Activated naive CD8-positive, alpha-beta T cell treated with anti-CD3 and anti-CD28 coated beads for 36 hours (primary cell): ENCODE results near the gene KCNIP2. TPM values are rescaled to one million over a fixed set of nuclear protein-coding genes. Genes with fewer than 3 reads are reported as not detected.

Experiments
- DNase-seq: peaks from one replicate; pipeline ENCODE4 v3.0.0; 2021
- H3K27ac Mint-ChIP-seq: one replicate; pipeline ENCODE4 v1.8.0; 2022; ENCODE audit warnings: mild to moderate bottlenecking, moderate library complexity, mixed read lengths
- H3K27me3 Mint-ChIP-seq: one replicate; pipeline ENCODE4 v1.8.0; 2022; ENCODE audit warnings: mild to moderate bottlenecking, mixed read lengths
- H3K36me3 Mint-ChIP-seq: one replicate; pipeline ENCODE4 v1.8.0; 2021; ENCODE audit warnings: mild to moderate bottlenecking, mixed read lengths
- H3K4me1 Mint-ChIP-seq: one replicate; pipeline ENCODE4 v1.8.0; 2021; ENCODE audit warnings: mixed read lengths
- H3K4me3 Mint-ChIP-seq: one replicate; pipeline ENCODE4 v1.8.0; 2022; ENCODE audit warnings: mild to moderate bottlenecking, moderate library complexity, mixed read lengths
- H3K9me3 Mint-ChIP-seq: one replicate; pipeline ENCODE4 v1.8.0; 2022; ENCODE audit warnings: mixed read lengths
- total RNA-seq, 2 experiments: library from RNA; stranded (reverse); gene quantifications; one replicate each; pipeline ENCODE4 v1.2.3, GENCODE V29; 2021

KCNIP2 gene
- total RNA-seq, 2 experiments from 2014 or later = 1.1 to 1.7 TPM

DNA sequence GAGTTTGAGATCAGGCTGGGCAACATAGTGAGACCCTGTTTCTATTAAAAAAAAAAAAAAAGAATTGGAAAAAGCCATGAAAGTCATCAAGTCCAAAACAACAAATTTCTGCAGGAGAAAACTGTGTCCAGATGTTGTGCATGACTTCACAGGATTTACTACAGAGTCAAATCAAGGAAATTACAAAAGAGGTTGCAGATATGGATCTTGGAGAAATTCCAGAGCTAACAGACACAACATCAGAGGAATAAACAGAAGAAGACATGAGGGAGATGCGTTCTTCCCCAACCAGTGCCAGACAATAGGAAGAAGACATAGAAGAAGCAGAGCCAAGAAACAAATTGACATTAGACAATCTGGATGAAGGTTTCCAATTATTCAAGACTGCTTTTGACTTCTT lies 24.3 kb upstream of the KCNIP2 start:
- H3K27me3 Mint-ChIP-seq = no peaks in the 10 kb centered on the region
- H3K36me3 Mint-ChIP-seq = peaks cover 23% of the 10 kb centered on the region
- H3K4me1 Mint-ChIP-seq = no peaks in the 10 kb centered on the region
- H3K9me3 Mint-ChIP-seq = no peaks in the 10 kb centered on the region
- no peak overlapping the region for H3K27ac Mint-ChIP-seq
- no peak for DNase-seq
- no peak overlapping the region for H3K4me3 Mint-ChIP-seq

DNA sequence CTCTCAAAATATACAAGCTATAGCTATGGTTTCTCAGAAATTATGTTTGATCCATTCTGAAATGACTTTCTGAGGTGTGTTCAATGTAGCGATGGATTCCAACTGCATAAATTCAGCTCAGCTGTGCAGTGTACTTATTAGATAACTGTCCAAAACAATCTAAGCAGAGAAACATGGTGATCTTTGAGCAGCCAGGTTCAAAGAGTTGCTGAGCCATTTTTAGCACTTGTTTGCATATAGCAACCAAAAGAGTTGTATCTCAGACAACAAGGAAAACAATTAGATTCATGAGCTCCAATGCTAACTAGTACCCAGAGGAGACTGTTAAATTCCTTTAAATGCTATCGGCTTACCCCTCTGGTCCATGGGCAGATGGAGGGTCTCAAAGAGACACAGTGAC lies 15.9 kb upstream of the KCNIP2 start:
- Mint-ChIP-seq H3K4me3 (no peak overlapping the region), H3K9me3 (peaks cover 9% of the 10 kb centered on the region), H3K36me3 (peaks cover 40% of the 10 kb centered on the region), H3K27ac (no peak overlapping the region), H3K4me1 (peaks cover 5% of the 10 kb centered on the region), H3K27me3 (no peaks in the 10 kb centered on the region)
- no peak for DNase-seq

DNA sequence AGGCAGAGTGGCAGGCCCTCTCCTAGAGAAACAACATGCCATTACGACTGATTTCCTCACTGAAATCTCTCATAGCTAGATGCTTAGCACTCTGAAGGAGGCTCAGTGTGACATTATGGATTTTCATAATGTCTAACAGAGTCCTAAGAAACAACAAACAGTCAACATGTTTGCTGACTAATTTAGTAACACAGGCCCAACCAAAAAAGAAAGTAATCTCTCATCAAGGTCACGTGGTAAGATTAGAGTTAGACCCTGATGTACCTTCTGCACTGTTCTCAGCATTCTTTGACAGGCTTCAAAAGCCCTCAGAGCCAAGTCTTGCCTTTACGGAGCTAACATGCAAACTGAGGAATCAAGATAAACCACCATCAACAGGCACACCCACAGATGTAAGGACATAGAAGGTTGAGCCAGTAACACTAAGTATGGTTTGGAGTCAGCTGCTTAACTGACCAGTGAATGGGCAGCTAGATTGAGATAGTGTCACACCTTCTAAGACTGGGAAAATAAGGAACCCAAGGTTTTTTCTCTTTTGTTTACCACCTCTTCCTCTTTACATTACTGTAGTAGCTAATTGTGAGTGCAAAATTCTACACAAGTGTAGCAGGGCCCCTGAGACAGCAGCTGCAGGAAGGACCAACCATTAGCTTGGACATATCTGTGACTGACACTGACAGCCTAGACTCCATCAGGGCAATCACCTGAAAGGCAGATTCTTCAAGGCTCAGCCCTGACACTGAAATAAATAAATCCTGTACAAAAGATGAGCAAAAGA lies 15.3 kb upstream of the KCNIP2 start:
- Mint-ChIP-seq H3K27me3 (no peaks in the 10 kb centered on the region), H3K4me1 (peaks cover 5% of the 10 kb centered on the region), H3K4me3 (no peak overlapping the region), H3K27ac (no peak overlapping the region), H3K36me3 (peaks cover 35% of the 10 kb centered on the region), H3K9me3 (peaks cover 9% of the 10 kb centered on the region)
- DNase-seq = no peak

DNA sequence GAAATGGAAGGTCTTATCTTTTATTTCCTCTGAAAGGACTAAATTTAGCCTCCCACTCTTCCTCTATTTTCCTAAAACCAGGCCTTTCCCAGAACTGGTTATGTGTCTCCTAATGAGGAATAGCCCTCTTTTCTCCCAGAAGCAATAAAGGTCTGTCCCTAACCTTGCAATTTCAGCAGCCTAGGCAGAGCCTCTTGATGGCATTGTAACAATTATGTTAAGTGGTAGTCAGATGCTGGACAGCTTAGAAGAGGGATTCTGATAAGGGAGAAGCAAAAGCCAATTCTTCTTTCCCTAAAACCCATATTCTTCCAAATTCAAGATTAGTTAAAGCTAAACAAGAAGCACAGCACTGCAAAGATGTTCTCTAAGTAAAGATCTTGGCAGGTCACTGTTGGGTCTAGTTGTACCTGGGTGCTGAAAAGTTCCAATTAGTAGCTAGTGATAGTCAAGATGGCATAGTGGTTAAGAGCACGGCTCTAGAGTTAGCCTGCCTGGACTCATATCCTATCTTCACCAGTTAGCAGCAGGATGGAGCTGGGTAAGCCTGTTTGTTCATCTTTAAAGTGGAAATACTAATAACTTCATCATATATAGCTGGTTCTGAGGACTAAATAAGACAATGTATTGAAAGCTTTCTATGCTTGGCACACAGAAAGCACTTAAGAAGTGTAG lies 14.3 kb upstream of the KCNIP2 start:
- DNase-seq = no peak
- H3K27me3 Mint-ChIP-seq = no peaks in the 10 kb centered on the region
- H3K9me3 Mint-ChIP-seq = peaks cover 9% of the 10 kb centered on the region
- H3K36me3 Mint-ChIP-seq = peaks cover 32% of the 10 kb centered on the region
- H3K27ac Mint-ChIP-seq = no peak overlapping the region
- no peak overlapping the region for H3K4me3 Mint-ChIP-seq
- H3K4me1 Mint-ChIP-seq = peaks cover 5% of the 10 kb centered on the region

DNA sequence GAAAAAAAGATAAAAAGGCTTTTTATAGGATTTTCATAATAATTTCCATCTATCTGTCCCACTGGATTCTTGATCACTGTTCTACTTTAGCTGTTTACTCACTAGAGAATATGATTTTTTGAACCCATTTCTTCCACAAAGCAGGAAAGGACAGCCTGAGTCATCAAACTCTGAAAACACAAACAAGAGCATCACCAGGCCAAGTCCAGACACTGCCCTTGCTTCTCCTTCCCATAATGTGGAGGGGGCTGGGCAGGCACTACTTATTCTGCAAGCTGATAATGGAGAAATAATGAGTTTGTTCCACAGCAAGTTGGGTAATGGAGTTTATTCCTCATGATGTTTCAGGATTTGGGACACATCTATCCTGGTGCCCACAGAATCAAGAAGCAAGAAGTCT lies 13.0 kb upstream of the KCNIP2 start:
- Mint-ChIP-seq H3K9me3 (peaks cover 9% of the 10 kb centered on the region), H3K4me3 (no peak overlapping the region), H3K36me3 (peaks cover 28% of the 10 kb centered on the region), H3K27me3 (no peaks in the 10 kb centered on the region), H3K4me1 (peaks cover 5% of the 10 kb centered on the region), H3K27ac (no peak overlapping the region)
- no peak for DNase-seq

DNA sequence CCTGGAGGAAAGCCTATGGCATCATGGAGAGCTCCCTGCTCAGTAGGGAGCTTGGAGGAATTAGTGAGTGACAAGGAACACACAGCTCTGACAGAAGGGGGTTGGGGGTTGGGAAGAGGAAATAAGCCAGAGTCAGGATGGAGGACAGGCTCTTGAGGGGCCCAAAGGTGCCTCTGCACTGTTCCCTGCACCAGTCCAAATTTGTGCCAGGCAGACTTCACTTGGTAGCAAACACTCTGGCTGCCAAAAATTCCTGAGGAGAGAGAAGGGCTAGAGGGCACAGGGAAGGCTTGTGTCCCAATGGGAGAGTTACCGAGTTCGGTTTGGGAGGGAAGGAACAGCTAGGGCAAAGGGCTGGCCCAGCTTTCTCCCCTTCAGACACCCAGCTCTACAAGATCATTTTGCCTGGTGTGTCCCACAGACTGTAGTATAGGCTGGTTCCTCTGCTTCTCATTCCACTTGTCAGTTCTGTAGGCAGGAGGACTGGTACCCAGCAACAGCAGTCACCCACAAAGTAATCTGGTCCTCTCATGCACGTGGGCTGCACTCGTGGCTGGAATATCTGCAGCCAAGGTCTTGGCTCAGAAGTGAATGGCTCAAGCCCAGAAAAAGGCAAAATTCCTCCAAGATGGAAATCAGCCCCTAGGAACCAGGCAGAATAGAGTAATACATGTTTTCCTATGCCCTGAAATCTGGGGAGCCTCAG lies 8.0 kb upstream of the KCNIP2 start:
- Mint-ChIP-seq H3K27me3 (no peaks in the 10 kb centered on the region), H3K4me1 (peaks cover 2% of the 10 kb centered on the region), H3K27ac (no peak overlapping the region), H3K36me3 (peaks cover 10% of the 10 kb centered on the region), H3K9me3 (no peaks in the 10 kb centered on the region), H3K4me3 (no peak overlapping the region)
- no peak for DNase-seq

DNA sequence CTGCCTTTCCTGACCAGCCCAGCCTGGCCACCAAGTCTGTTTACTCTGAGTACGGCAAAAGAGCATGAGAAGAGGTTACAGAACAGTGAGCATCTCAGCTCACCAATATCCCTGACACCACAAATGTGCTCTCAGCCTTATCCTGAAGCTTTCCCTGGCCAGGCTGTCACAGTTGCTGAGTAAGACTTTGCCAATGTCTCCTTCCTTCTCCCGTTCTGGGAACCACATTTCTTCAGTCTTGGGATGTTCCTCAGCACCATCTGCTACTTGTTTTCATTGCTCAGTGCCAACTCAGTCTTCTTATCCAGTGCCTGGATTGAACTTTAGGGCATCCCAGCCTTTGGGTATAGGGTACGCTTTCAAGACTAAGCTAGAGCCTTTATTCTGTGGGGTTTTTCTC lies 7.1 kb upstream of the KCNIP2 start:
- Mint-ChIP-seq H3K36me3 (peaks cover 13% of the 10 kb centered on the region), H3K27me3 (no peaks in the 10 kb centered on the region), H3K9me3 (no peaks in the 10 kb centered on the region), H3K27ac (no peak overlapping the region), H3K4me1 (peaks cover 2% of the 10 kb centered on the region), H3K4me3 (no peak overlapping the region)
- no peak for DNase-seq

DNA sequence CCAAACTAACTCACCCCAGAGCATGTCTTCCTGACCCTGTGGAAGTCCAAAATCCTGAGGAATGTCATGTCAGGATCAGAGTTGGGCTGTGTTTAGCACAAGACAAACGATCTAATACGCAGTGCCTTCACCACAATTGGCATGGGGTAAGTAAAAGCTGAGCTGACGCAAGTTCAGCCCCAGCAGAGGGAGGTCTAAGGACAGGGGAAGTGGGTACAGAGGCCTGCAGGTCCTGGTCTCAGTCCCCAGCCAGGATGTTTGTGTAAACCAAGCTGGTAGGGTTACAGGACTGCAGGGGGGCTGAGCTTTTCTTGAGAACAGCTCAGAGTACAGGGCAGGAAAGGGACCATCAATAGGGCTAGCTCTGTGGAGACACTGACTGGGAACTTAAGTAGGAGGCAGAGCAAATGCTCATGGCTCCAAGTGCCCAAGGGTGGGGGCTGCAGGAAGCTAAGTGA lies 5.3 kb upstream of the KCNIP2 start:
- H3K4me3 Mint-ChIP-seq = no peak overlapping the region
- DNase-seq = no peak
- peaks cover 10% of the 10 kb centered on the region for H3K27me3 Mint-ChIP-seq
- peaks cover 5% of the 10 kb centered on the region for H3K4me1 Mint-ChIP-seq
- no peak overlapping the region for H3K27ac Mint-ChIP-seq
- H3K36me3 Mint-ChIP-seq = peaks cover 13% of the 10 kb centered on the region
- no peaks in the 10 kb centered on the region for H3K9me3 Mint-ChIP-seq

DNA sequence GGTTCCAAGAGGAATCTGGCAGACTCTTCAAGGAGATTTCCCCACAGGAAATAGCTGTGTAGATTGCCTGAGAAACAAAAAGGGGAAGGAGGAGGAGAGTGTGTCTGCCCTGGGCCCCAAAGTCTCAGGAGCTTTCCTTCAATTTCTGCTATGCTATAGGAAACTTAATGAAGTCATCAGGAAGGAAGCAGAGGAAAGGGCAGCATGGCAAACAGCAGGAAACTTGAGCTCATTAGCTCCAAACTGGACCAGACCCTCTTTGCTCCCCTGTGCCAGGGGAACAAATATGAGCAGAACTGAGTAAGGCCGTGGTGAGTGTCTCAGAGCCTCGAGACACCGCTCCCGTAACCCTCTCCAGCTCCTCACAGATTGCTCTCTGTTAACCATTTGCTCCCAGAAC lies 4.8 kb upstream of the KCNIP2 start:
- peaks cover 13% of the 10 kb centered on the region for H3K36me3 Mint-ChIP-seq
- peaks cover 10% of the 10 kb centered on the region for H3K27me3 Mint-ChIP-seq
- DNase-seq = no peak
- peaks cover 5% of the 10 kb centered on the region for H3K4me1 Mint-ChIP-seq
- no peak overlapping the region for H3K4me3 Mint-ChIP-seq
- H3K27ac Mint-ChIP-seq = no peak overlapping the region
- no peaks in the 10 kb centered on the region for H3K9me3 Mint-ChIP-seq

DNA sequence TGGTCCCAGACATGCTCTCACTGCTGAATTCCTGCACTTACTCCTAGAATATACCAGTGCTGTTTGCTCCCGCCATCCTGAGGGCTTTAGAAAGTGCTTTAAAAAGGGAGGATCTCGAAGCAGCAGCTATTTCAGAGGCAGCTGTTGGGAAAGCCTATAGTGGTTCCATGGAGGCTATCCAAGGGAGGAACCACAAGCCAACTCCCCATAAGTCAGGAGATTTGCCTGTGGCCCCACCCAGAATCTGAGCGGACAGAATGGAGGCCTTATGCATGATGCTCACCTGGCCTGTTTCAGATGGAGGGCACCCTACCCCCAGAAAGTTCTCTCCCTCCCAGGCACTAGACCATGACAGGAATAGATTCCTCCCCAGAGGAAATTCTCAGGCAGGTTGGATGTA lies 2.3 kb upstream of the KCNIP2 start:
- H3K36me3 Mint-ChIP-seq = peaks cover 11% of the 10 kb centered on the region
- no peak overlapping the region for H3K4me3 Mint-ChIP-seq
- no peaks in the 10 kb centered on the region for H3K9me3 Mint-ChIP-seq
- peaks cover 26% of the 10 kb centered on the region for H3K4me1 Mint-ChIP-seq
- no peak overlapping the region for H3K27ac Mint-ChIP-seq
- DNase-seq = no peak
- peaks cover 28% of the 10 kb centered on the region for H3K27me3 Mint-ChIP-seq

DNA sequence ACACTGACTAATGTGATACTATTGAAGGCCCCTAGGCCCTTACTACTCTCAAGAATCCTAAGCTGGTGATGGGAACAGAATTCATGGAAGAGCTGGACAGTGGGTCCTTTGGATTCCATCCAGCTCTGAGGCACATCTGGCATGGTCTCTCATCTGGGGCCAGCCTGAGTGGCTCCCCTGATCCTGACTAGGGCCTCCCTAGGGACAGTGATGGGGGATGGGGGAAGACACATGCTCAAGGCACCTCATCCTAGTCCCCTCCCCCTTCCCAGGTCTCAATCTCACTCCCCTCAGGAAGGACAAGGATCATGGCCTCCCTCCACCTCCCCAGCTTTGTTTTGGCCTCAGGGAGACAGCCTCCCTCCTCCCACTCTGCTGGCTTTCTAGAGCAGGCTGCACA lies 1.8 kb downstream of the KCNIP2 start:
- Mint-ChIP-seq H3K4me1 (peaks cover 38% of the 10 kb centered on the region), H3K27ac (no peak overlapping the region), H3K27me3 (peaks cover 28% of the 10 kb centered on the region), H3K36me3 (peaks cover 3% of the 10 kb centered on the region), H3K9me3 (no peaks in the 10 kb centered on the region), H3K4me3 (no peak overlapping the region)
- no peak for DNase-seq

DNA sequence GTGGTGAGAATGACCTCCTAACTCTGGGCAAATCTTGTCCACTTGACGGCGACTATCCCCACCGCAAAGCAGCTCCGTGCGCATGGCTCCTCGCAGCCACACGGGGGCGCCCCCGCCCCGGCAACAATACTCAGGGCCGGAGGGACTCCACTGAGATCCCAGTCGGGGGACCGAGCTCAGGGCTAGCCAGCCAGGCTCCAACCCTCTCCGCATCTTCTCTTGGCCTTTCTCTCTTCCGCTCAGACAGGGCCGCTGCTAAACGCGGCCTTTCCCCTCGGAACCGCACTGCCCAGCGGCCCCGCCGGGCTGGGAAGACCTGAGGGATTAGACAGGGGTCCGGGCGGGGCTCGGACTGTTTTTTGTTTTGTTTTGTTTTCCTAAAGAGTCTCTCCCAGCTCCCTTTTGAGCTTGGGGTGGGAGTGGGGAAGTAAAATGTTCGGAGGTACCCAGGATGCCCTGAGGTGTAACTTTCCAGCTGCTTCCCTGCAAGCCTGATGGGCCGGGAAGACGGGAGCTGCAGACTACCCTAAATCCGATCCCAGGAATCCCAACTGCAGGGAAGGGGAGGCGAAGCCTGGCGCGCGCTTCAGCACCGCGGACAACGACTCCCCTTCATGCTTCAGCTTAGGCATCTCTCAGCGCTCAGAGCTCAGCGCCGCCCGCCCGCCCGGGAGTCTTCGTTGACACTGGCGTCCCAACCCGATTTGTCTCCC lies 2.7 kb downstream of the KCNIP2 start:
- H3K4me3 Mint-ChIP-seq = peak overlapping the region; percentile 80
- peaks cover 40% of the 10 kb centered on the region for H3K4me1 Mint-ChIP-seq
- H3K27me3 Mint-ChIP-seq = peaks cover 28% of the 10 kb centered on the region
- no peaks in the 10 kb centered on the region for H3K9me3 Mint-ChIP-seq
- H3K27ac Mint-ChIP-seq = peak overlapping the region; percentile 46
- peaks cover 1% of the 10 kb centered on the region for H3K36me3 Mint-ChIP-seq
- DNase-seq = peak; percentile 84

DNA sequence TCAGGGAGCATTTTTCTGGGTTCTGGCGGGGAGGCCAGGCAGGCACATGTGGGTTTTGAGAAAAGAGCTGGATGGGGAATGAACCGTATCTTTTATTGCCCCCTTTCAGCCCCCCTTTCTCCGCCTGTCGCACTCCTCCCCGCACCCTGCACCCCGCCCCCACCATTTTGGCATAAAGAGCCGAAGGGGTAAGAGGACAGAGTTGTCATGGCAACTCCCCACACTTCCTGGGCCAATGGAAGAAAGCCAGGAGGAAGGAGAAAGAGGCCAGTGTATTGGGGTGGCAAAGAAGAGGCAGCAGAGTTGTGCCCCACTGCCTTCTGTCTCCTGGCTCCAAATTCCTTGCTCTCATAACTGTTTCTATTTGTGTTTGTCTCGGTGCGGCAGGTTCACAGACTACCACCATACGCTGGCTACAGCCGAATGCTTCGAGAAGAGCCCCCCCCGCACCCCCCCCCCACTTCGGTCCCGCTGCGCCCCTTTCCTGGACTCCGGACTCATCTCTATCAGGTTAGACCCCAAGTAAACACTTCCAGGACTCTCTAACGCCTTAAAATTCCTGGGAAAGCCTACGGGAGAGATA lies 3.4 kb downstream of the KCNIP2 start:
- peak; percentile 31 for DNase-seq
- H3K4me3 Mint-ChIP-seq = peak overlapping the region; percentile 80
- H3K36me3 Mint-ChIP-seq = no peaks in the 10 kb centered on the region
- H3K27me3 Mint-ChIP-seq = peaks cover 28% of the 10 kb centered on the region
- H3K9me3 Mint-ChIP-seq = no peaks in the 10 kb centered on the region
- H3K27ac Mint-ChIP-seq = peak overlapping the region; percentile 46
- H3K4me1 Mint-ChIP-seq = peaks cover 45% of the 10 kb centered on the region

DNA sequence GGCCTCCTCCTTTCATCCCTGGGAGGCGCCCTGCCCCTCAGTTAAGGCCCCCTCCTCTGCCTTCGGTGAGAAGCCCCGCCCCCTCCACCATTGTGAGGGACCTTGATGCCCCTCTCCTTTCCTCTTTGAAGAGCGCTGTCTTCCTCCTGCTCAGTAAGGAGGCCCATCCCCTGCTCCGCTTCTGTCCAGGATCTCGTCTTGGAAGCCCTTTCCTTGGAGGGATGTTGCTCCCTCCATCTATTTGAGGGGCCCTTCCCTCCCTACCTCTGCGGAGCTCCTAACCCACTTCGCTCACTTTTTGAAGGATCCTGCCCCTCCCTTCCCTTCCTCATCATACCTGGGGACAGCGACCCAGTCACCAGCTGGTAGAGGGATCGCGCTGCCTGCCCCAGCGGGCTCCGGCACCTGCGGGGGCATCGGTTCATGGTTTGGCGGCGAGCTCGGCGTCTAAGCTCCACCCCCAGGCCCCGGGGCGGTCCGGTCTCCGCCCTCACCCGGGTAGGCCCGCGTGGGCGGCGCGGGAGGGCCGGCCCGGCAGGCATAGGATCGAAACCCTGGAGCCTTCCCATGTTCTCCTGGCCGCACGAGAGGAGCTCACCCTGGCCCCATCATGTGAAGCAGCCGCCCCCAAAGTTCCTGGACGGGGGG lies 4.1 kb downstream of the KCNIP2 start:
- peaks cover 24% of the 10 kb centered on the region for H3K27me3 Mint-ChIP-seq
- peak; percentile 74 for DNase-seq
- H3K4me1 Mint-ChIP-seq = peaks cover 50% of the 10 kb centered on the region
- H3K4me3 Mint-ChIP-seq = peak overlapping the region; percentile 80
- no peaks in the 10 kb centered on the region for H3K36me3 Mint-ChIP-seq
- no peak overlapping the region for H3K27ac Mint-ChIP-seq
- no peaks in the 10 kb centered on the region for H3K9me3 Mint-ChIP-seq
